Tibial artery (tissue), 4 donors: Measurements from ENCODE around the gene TIMM50.
A peak's percentile ranks its signal among the peaks of the same experiment; 100 is the strongest.

ENCODE experiments used
- DNase-seq, 2 donors: peaks; one replicate each; pipeline ENCODE4 v3.0.0-alpha.2; 2019
- H3K27ac ChIP-seq, 2 donors: fragments of 200-600 bp; sonication (generic) in 1 of 2; 1 replicate in 1 of 2; 2 replicates in 1 of 2; pipeline ENCODE4 v1.5.1; 2018 to 2019; ENCODE audit warnings: mild to moderate bottlenecking in 1 of 2
- H3K27me3 ChIP-seq, 2 donors: fragments of 200-600 bp; sonication (generic) in 1 of 2; one replicate each; pipeline versions ENCODE4 v1.5.1 to v1.6.0; 2016 to 2019
- H3K36me3 ChIP-seq, 3 donors: fragments of 200-600 bp; sonication (generic) in 2 of 3; one replicate each; pipeline ENCODE4 v1.5.1; 2016 to 2019; ENCODE audit warnings: mild to moderate bottlenecking in 2 of 3
- H3K4me1 ChIP-seq, 4 donors: fragments of 200-600 bp; sonication (generic) in 2 of 4; 1 replicate in 3 of 4; 2 replicates in 1 of 4; pipeline ENCODE4 v1.5.1; 2016 to 2019
- H3K4me3 ChIP-seq, 2 donors: fragments of 200-600 bp; sonication (generic) in 1 of 2; 1 replicate in 1 of 2; 2 replicates in 1 of 2; pipeline ENCODE4 v1.5.1; 2018 to 2019; ENCODE audit warnings: mild to moderate bottlenecking in 2 of 2
- H3K9me3 ChIP-seq, 3 donors: fragments of 200-600 bp; sonication (generic) in 1 of 3; one replicate each; pipeline ENCODE4 v1.5.1; 2016 to 2019
- CTCF ChIP-seq, 2 experiments: fragments of 200-600 bp in 1 of 2; fragments of 450-650 bp in 1 of 2; IDR thresholded peaks; one replicate each; pipeline ENCODE4 v1.5.1; 2017 to 2019; ENCODE audit warnings: antibody characterized with exemption in 2 of 2, mild to moderate bottlenecking in 1 of 2, moderate library complexity in 1 of 2
- intact Hi-C: fragments of 100-400 bp; cut with DNase I; formaldehyde crosslinking; loops from one replicate; pipeline ENCODE4 v1.15.0; 2023; ENCODE audit warnings: low total_unique reads

TIMM50 gene

GRCh38 chr19:39435499-39436349 lies 44.9 kb upstream of the TIMM50 start, which contains the start of gene RPS16:
RPS16 (minus strand) TSS chr19:39435949; CDS start chr19:39435895, 54 bp downstream.
- peak; percentile 98 to 99 for DNase-seq
- Histone ChIP-seq H3K27ac (peak within 1 kb of the TSS; percentile 81 to 90), H3K4me3 (peak within 1 kb of the TSS; percentile 84 to 85), H3K27me3 (no peaks in the 10 kb centered on the region), H3K36me3 (peaks cover 24 to 36% (median 35%) of the 10 kb centered on the region in 3 donors), H3K9me3 (no peaks in the 10 kb centered on the region), H3K4me1 (peaks cover 0 to 29% (median 24%) of the 10 kb centered on the region in 4 donors)
- intact Hi-C loops = no loop called here
- TF ChIP-seq CTCF (IDR thresholded peaks at IDR 0.05) = no peak

- H3K4me1 ChIP-seq = peaks cover 0 to 29% (median 25%) of the 10 kb centered on the region in 4 donors
- H3K27me3 ChIP-seq = no peaks in the 10 kb centered on the region
- H3K4me3 ChIP-seq = peak overlapping the region; percentile 84 to 85
- peak overlapping the region; percentile 81 to 90 for H3K27ac ChIP-seq
- no peaks in the 10 kb centered on the region for H3K9me3 ChIP-seq
- H3K36me3 ChIP-seq = peaks cover 24 to 34% (median 32%) of the 10 kb centered on the region in 3 donors
- DNase-seq = no peak
- TF ChIP-seq CTCF (IDR thresholded peaks at IDR 0.05) = no peak
- intact Hi-C loops = no loop called here
Measured at GRCh38 chr19:39436350-39436716, 44.3 kb upstream of the TIMM50 start.

- Histone ChIP-seq H3K36me3 (peaks cover 11 to 13% (median 12%) of the 10 kb centered on the region in 3 donors), H3K9me3 (no peaks in the 10 kb centered on the region), H3K4me1 (peaks cover 0 to 29% (median 25%) of the 10 kb centered on the region in 4 donors), H3K27me3 (no peaks in the 10 kb centered on the region), H3K27ac (no peak overlapping the region), H3K4me3 (no peak overlapping the region)
- intact Hi-C loops = no loop called here
- TF ChIP-seq CTCF (IDR thresholded peaks at IDR 0.05) = no peak
- DNase-seq = no peak
Measured at GRCh38 chr19:39438270-39438934, 42.2 kb upstream of the TIMM50 start.

- Histone ChIP-seq H3K9me3 (no peaks in the 10 kb centered on the region), H3K36me3 (peaks cover 0 to 9% (median 0%) of the 10 kb centered on the region in 3 donors), H3K27me3 (no peaks in the 10 kb centered on the region), H3K4me3 (peak overlapping the region; percentile 67 to 100), H3K4me1 (peaks cover 0 to 48% (median 33%) of the 10 kb centered on the region in 4 donors), H3K27ac (peak overlapping the region; percentile 86 to 87)
- TF ChIP-seq CTCF (IDR thresholded peaks at IDR 0.05) = no peak
- no peak for DNase-seq
- intact Hi-C loops = loop anchor here (5.0 kb wide), 1 partner anchor 88 kb away; the partner anchor contains the start of gene EID2B
Measured at GRCh38 chr19:39444598-39445195, 35.9 kb upstream of the TIMM50 start.
